K562 (cell line): ENCODE data around the gene SIGLEC6. TPM values are rescaled to one million over a fixed set of nuclear protein-coding genes. Genes with fewer than 3 reads are reported as not detected.
A peak's percentile ranks its signal among the peaks of the same experiment; 100 is the strongest.

Experiments
- ATAC-seq: fragments of 200-7000 bp; cut with Tn5 transposase; 3 replicates; pipeline ENCODE4 v1.9.1; 2020; ENCODE audit warnings: moderate library complexity
- BruUV-seq: library from RNA; stranded (reverse); fragments of 400-500 nt; replicated peaks from 2 replicates; lab custom pipeline; 2021; lab: Mats Ljungman, UMichigan
- CTCF ChIA-PET: fragments of 300-600 bp; formaldehyde crosslinking; extraction: SDS; loops from one replicate; lab custom pipeline; 2021; ENCODE audit warnings: low intra/inter-chr PET ratio; lab: Yijun Ruan, JAX
- POLR2A ChIA-PET: fragments of 300-600, 350-650 bp; sonication (Branson Sonifier 250); formaldehyde crosslinking; extraction: SDS; loops from one replicate; lab custom pipeline; 2021; ENCODE audit warnings: antibody characterized with exemption, inconsistent platforms; lab: Yijun Ruan, JAX
- DNase-seq, 4 experiments: peaks; one replicate each; pipeline versions ENCODE4 v3.0.0 to v3.0.0-alpha.2; 2011 to 2018; ENCODE audit warnings: low spot score in 3 of 4, mixed read lengths in 3 of 4; ENCODE audit errors: extremely low read depth in 1 of 4
- FAIRE-seq: peaks from 2 replicates; lab custom pipeline; 2011; peaks lifted over from hg19 to GRCh38; lab: Jason Lieb, UNC
- H2AFZ ChIP-seq: 2 replicates; pipeline ENCODE4 v1.6.0; 2011; ENCODE audit warnings: low read depth, low read length, control low read depth, inconsistent platforms
- H3K27ac ChIP-seq: fragments of 200-600 bp; 3 replicates; pipeline ENCODE4 v1.8.0; 2011; ENCODE audit warnings: low read depth, mild to moderate bottlenecking, control low read depth, inconsistent platforms, low read length, moderate library complexity, mixed read lengths; ENCODE audit errors: extremely low read depth
- H3K27me3 ChIP-seq, 2 experiments: fragments of 300-600 bp in 1 of 2; 2 replicates in 1 of 2; 3 replicates in 1 of 2; pipeline versions ENCODE4 v1.6.0 to v1.8.0; 2011; ENCODE audit warnings: inconsistent platforms in 2 of 2, low read length in 2 of 2, mild to moderate bottlenecking in 1 of 2, mixed read lengths in 1 of 2, moderate library complexity in 1 of 2; ENCODE audit not compliant: control insufficient read depth in 2 of 2, insufficient read depth in 2 of 2
- H3K36me3 ChIP-seq: fragments of 300-600 bp; 3 replicates; pipeline ENCODE4 v1.8.0; 2011; ENCODE audit warnings: mild to moderate bottlenecking, low read length, inconsistent platforms; ENCODE audit not compliant: control insufficient read depth, insufficient read depth
- H3K4me1 ChIP-seq, 2 experiments: fragments of 200-600 bp in 1 of 2; replicated peaks in 1 of 2; 2 replicates in 1 of 2; 3 replicates in 1 of 2; pipeline versions ENCODE4 v1.5.1 to v1.8.0; 2011; ENCODE audit warnings: inconsistent platforms in 2 of 2, low read length in 2 of 2, mild to moderate bottlenecking in 1 of 2, mixed read lengths in 1 of 2, moderate library complexity in 1 of 2; ENCODE audit not compliant: control insufficient read depth in 2 of 2, insufficient read depth in 2 of 2
- H3K4me2 ChIP-seq: 2 replicates; pipeline ENCODE4 v1.6.1; 2011; ENCODE audit warnings: low read length, control low read depth, inconsistent platforms, mixed read lengths; ENCODE audit not compliant: insufficient read depth
- H3K4me3 ChIP-seq: fragments of 200-600 bp; sonication (generic), shearing (Covaris generic); 2 replicates; pipeline ENCODE4 v1.5.1; 2016; ENCODE audit warnings: control low read depth, inconsistent platforms
- H3K79me2 ChIP-seq: fragments of 200-600 bp; 3 replicates; pipeline ENCODE4 v1.8.0; 2011; ENCODE audit warnings: low read length, inconsistent platforms; ENCODE audit not compliant: control insufficient read depth, insufficient read depth
- H3K9ac ChIP-seq, 2 experiments: 2 replicates each; pipeline versions ENCODE4 v1.6.0 to v1.6.1; 2011; ENCODE audit warnings: low read depth in 2 of 2, low read length in 2 of 2, control low read depth in 1 of 2, inconsistent platforms in 1 of 2, mild to moderate bottlenecking in 1 of 2, mixed read lengths in 1 of 2; ENCODE audit not compliant: insufficient read depth in 1 of 2
- H3K9me1 ChIP-seq: one replicate; pipeline ENCODE4 v1.6.0; 2011; ENCODE audit warnings: inconsistent platforms, mild to moderate bottlenecking, low read length, moderate library complexity; ENCODE audit not compliant: control insufficient read depth, insufficient read depth
- H3K9me3 ChIP-seq: replicated peaks from 2 replicates; pipeline ENCODE4 v1.5.1; 2011; ENCODE audit warnings: low read depth, low read length, inconsistent platforms; ENCODE audit not compliant: control insufficient read depth, insufficient read depth
- H4K20me1 ChIP-seq: replicated peaks from 2 replicates; pipeline ENCODE4 v1.6.1; 2011; ENCODE audit warnings: low read length, inconsistent platforms, mixed read lengths; ENCODE audit not compliant: control insufficient read depth, insufficient read depth
- ARID3B ChIP-seq: fragments of 250-450 bp; sonication (Bioruptor Pico); IDR thresholded peaks from 2 replicates; pipeline ENCODE4 v1.4.0; 2020; ENCODE audit warnings: borderline replicate concordance
- BMI1 ChIP-seq: fragments of 150-350 bp; IDR thresholded peaks from 2 replicates; pipeline ENCODE4 v1.6.1; 2014; ENCODE audit warnings: low read length
- CBX5 ChIP-seq: IDR thresholded peaks from 2 replicates; pipeline ENCODE4 v1.6.1; 2014; ENCODE audit warnings: low read depth, borderline replicate concordance
- DACH1 ChIP-seq: fragments of 450-650 bp; IDR thresholded peaks from 2 replicates; pipeline ENCODE4 v1.6.1; 2018; ENCODE audit not compliant: partially characterized antibody
- E2F6 ChIP-seq, 2 experiments: IDR thresholded peaks; 2 replicates each; pipeline ENCODE4 v1.6.1; 2011; ENCODE audit warnings: borderline replicate concordance in 1 of 2, control low read depth in 1 of 2, low read depth in 1 of 2, low read length in 1 of 2, mild to moderate bottlenecking in 1 of 2, mixed read lengths in 1 of 2, moderate library complexity in 1 of 2; ENCODE audit not compliant: insufficient read depth in 1 of 2, insufficient read length in 1 of 2, poor library complexity in 1 of 2, severe bottlenecking in 1 of 2; ENCODE audit errors: extremely low read depth in 1 of 2
- EHMT2 ChIP-seq: fragments of 450-650 bp; IDR thresholded peaks from 2 replicates; pipeline ENCODE4 v1.6.1; 2018; ENCODE audit warnings: antibody characterized with exemption
- KDM1A ChIP-seq, 2 experiments: fragments of 450-650 bp; IDR thresholded peaks; 2 replicates each; pipeline ENCODE4 v1.6.1; 2016; ENCODE audit warnings: mild to moderate bottlenecking in 2 of 2
- NFXL1 ChIP-seq: fragments of 450-650 bp; formaldehyde crosslinking; IDR thresholded peaks from 2 replicates; pipeline ENCODE4 v1.4.0; 2021; ENCODE audit warnings: mild to moderate bottlenecking
- PHF8 ChIP-seq: fragments of 200-600 bp; sonication (generic); IDR thresholded peaks from 2 replicates; pipeline ENCODE4 v1.6.1; 2012; ENCODE audit warnings: mixed run types, mild to moderate bottlenecking, inconsistent platforms, low read length, moderate library complexity, borderline replicate concordance
- PREB ChIP-seq: sonication (generic); formaldehyde crosslinking; IDR thresholded peaks from 2 replicates; pipeline ENCODE4 v1.8.1; 2023; ENCODE audit warnings: mild to moderate bottlenecking, missing genetic modification reagents
- RFX5 ChIP-seq: IDR thresholded peaks from 2 replicates; pipeline ENCODE4 v1.6.1; 2011; ENCODE audit warnings: low read depth, mild to moderate bottlenecking, improper control_type of control experiment, low read length
- SREBF2 ChIP-seq: sonication (generic); formaldehyde crosslinking; IDR thresholded peaks from 2 replicates; pipeline ENCODE4 v1.4.0; 2020; ENCODE audit warnings: mild to moderate bottlenecking, missing genetic modification reagents
- TCF7L2 ChIP-seq: fragments of 150-350 bp; IDR thresholded peaks from 2 replicates; pipeline ENCODE4 v1.6.1; 2016; ENCODE audit warnings: low read depth, mild to moderate bottlenecking, low read length, moderate library complexity
- THRA ChIP-seq: fragments of 450-650 bp; IDR thresholded peaks from 2 replicates; pipeline ENCODE4 v1.6.1; 2017; ENCODE audit warnings: mild to moderate bottlenecking, moderate library complexity
- ZBTB17 ChIP-seq: fragments of 450-650 bp; formaldehyde crosslinking; IDR thresholded peaks from 2 replicates; pipeline ENCODE4 v1.4.0; 2020; ENCODE audit warnings: mild to moderate bottlenecking
- ZNF124 ChIP-seq: sonication (generic); formaldehyde crosslinking; IDR thresholded peaks from 2 replicates; pipeline ENCODE4 v1.8.1; 2022; ENCODE audit warnings: missing genetic modification reagents
- WGBS: fragments of 100-300 bp; shearing (Covaris generic); methylation state at CpG from one replicate; pipeline ENCODE4 v1.1.6; 2016; ENCODE audit warnings: low coverage, mixed read lengths; ENCODE audit not compliant: insufficient coverage; ENCODE audit errors: missing lambda C conversion rate; 5-methylcytosine and 5-hydroxymethylcytosine counted together
- in situ Hi-C: fragments of 300-500 bp; cut with MboI; formaldehyde crosslinking; loops from 4 replicates; pipeline ENCODE4 v1.15.0; 2018; ENCODE audit warnings: inconsistent platforms, mixed read lengths
- intact Hi-C: fragments of 100-400 bp; cut with micrococcal nuclease; formaldehyde crosslinking; loops from 2 replicates; pipeline ENCODE4 v1.14.2; 2022
- polyA plus RNA-seq, 8 experiments: library from polyadenylated mRNA; depleted of rRNA in 4 of 8; stranded (reverse) in 5 of 8; unstranded in 3 of 8; fragments of >200 nt; fragmentation: Nextera tagmentation in 2 of 8; fragmentation: Illumina TruSeq in 1 of 8; extraction: Ambion mirVana in 2 of 8; extraction: Trizol in 1 of 8; gene quantifications; 2 replicates each; pipeline versions ENCODE4 v1.2.1 to v1.2.3, GENCODE V29; 2011 to 2014; ENCODE audit warnings: inconsistent platforms in 1 of 8, missing spikeins in 1 of 8
- total RNA-seq, 7 experiments: library from RNA; depleted of rRNA in 6 of 7; stranded (reverse); fragments of >200 nt in 6 of 7; fragmentation: Illumina TruSeq in 2 of 7; extraction: Trizol in 2 of 7; gene quantifications; 2 replicates each; pipeline versions ENCODE4 v1.2.1 to v1.2.3, GENCODE V29; 2011 to 2021; ENCODE audit warnings: low replicate concordance in 1 of 7

The SIGLEC6 gene
- total and polyA plus RNA-seq, 9 of the 15 experiments (the other 6 are each of a cell fraction or from before 2014, with no cell fraction given): 0.03 to 17.5 (median 0.71) TPM

GRCh38 chr19:51570962-51571575, 39.6 kb upstream of the SIGLEC6 start, which contains the start of gene ZNF175:
ZNF175 (plus strand) TSS chr19:51571283; CDS start chr19:51573330, 2,047 bp downstream.
- Histone ChIP-seq H3K9ac (peak within 1 kb of the TSS; percentile 66 to 86; a peak in 3 of 4 replicates), H4K20me1 (no peaks in the 10 kb centered on the region), H3K9me3 (no peaks in the 10 kb centered on the region), H3K4me3 (peak within 1 kb of the TSS; percentile 71), H3K4me1 (peaks cover 14 to 54% of the 10 kb centered on the region in 2 experiments), H3K79me2 (peaks cover 51% of the 10 kb centered on the region), H3K36me3 (peaks cover 34% of the 10 kb centered on the region), H3K9me1 (no peaks in the 10 kb centered on the region), H3K27me3 (no peaks in the 10 kb centered on the region), H3K27ac (peak within 1 kb of the TSS; percentile 76), H3K4me2 (peak within 1 kb of the TSS; percentile 97), H2AFZ (peak within 1 kb of the TSS; percentile 88)
- FAIRE-seq (peak; percentile 97), ATAC-seq (peak; percentile 91), DNase-seq (peak; percentile 79 to 98 (median 82))
- ChIA-PET POLR2A (interaction anchor here (0.7 to 1.9 kb wide), 6 partner anchors 10 to 130 kb away, joined by 3 to 16 read pairs (median 4); no protein-coding TSS in a partner anchor), CTCF (no interaction called here)
- intact Hi-C loops (no loop called here), in situ Hi-C loops (no loop called here)
- no TSS peak for BruUV-seq
- under 1% methylated on average over 29 of the region's 30 CpGs for WGBS
- TF ChIP-seq ARID3B (CRISPR knock-in tag) (no peak), CBX5 (no peak), DACH1 (no peak), RFX5 (no peak), E2F6 (IDR thresholded peaks at IDR 0.05; ENCODE audit: borderline replicate concordance in 1 of 2, extremely low read depth in 1 of 2, insufficient read depth in 1 of 2, insufficient read length in 1 of 2, low read depth in 1 of 2, low read length in 1 of 2, poor library complexity in 1 of 2, severe bottlenecking in 1 of 2) (peak in 1 of 2 experiments; percentile 26), PHF8 (peak; percentile 33; the same call in 1 of the 2 replicates), KDM1A (IDR thresholded peaks at IDR 0.05) (no peak), PREB (CRISPR knock-in tag) (no peak), THRA (no peak), SREBF2 (CRISPR knock-in tag) (no peak), ZBTB17 (CRISPR knock-in tag) (no peak), EHMT2 (peak; percentile 87), ZNF124 (CRISPR knock-in tag) (no peak), BMI1 (no peak), TCF7L2 (peak; percentile 99), NFXL1 (CRISPR knock-in tag) (no peak)
